KBM-7 (cell line): ENCODE results near the gene MRFAP1L1.

ENCODE experiments used
- DNase-seq: peaks from one replicate; pipeline ENCODE4 v3.0.0-alpha.2; 2015
- in situ Hi-C: fragments of 300-500 bp; cut with MboI; formaldehyde crosslinking; loops from 2 replicates; pipeline ENCODE4 v1.14.3; 2020; ENCODE audit warnings: low sequenced_read_pairs, low pct_unique_long_range_greater_than_20kb, mixed read lengths

MRFAP1L1 gene

DNA sequence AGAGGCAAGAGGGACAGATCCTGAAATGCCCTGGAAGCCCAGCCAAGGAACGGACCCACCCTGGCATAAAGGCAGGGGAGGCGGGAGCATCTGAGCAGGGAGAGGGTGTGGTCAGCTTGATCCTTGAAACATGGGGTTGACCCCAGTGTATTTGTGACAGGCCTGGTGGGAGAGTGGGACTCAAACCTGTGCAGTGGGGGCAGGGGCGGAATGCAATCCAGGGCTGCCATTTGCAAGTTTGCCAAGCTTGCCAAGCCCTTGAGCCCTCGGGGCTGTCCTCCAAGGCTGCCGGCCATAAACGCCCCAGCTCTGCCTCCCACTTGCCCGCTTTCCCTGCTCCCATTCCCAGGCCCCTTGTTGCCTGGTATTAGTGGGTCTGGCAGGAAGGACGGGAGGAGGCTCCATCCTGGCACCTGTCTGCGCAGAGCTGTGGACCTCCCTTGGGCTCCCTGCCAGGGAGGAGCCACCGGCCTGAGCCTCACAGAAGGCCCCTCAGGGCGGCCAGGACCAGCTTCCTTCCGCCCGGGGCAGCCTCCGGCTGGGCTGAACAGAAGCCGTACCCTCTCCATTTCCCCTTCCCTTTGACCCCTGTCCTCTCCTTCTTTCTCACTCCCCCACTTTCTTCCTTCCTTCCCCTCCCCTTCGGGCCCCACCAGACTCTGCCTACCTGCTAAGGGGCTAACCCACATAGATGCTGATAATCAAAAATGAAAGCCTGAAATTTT lies 15.3 kb downstream of the MRFAP1L1 start:
- DNase-seq = peak; percentile 54
- in situ Hi-C loops = no loop called here

- DNase-seq = no peak
- in situ Hi-C loops = no loop called here
These were observed 16.2 kb downstream of the MRFAP1L1 start, which contains the start of gene S100P for GRCh38 chr4:6693231-6694176. TSS of gene S100P (plus strand) at chr4:6693878. CDS start at chr4:6693933, 55 bp downstream.

DNA sequence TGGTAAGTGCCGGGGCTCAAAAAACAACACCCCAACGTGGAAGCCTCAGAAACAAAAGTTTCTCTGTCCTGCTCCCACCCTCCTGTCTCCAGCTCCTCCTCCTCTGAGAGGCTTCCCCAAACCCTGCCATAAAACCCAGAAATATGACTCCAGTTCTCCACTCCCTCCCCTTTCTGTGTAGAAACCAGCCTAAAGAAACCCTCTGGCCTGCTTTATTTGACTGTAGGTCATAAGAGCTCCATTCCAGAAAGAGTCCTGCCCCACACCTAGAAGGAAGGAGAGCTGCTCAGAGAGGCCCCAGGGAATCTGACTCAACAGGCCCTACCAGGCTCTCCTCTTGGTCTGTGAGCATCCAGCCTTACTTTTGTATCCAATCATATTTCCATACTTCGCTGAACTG lies 16.9 kb downstream of the MRFAP1L1 start:
- no peak for DNase-seq

GRCh38 chr4:6692379-6692778 lies 17.3 kb downstream of the MRFAP1L1 start:
- in situ Hi-C loops = no loop called here
- no peak for DNase-seq

More for the DNA sequence above, 16.9 kb downstream of the MRFAP1L1 start:
- in situ Hi-C loops = no loop called here

DNA sequence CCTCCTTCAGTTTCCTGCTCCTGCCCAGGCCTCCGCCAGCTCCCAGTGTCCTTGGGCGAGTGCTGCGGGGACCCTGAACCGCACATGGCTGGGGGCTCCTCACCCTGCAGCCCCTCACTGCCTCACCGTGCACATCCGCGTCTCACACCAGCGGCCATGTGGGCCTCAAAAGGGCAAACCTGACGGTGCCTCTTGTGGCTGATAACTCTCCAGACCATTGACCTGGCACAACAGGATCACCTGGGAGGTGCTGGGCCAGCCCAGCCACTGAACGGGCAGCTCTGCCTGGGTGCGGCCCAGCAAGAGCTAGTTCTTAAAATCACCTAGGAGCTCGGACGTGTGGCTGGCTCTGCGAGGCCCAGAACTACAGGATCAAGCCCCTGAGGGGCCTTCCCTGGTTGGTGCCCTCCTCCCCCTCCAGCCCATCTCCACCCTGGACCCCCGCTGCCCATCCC lies 20.1 kb downstream of the MRFAP1L1 start:
- in situ Hi-C loops = no loop called here
- DNase-seq = no peak

GRCh38 chr4:6688879-6689505 lies 20.7 kb downstream of the MRFAP1L1 start:
- DNase-seq = peak; percentile 85
- in situ Hi-C loops = no loop called here

DNA sequence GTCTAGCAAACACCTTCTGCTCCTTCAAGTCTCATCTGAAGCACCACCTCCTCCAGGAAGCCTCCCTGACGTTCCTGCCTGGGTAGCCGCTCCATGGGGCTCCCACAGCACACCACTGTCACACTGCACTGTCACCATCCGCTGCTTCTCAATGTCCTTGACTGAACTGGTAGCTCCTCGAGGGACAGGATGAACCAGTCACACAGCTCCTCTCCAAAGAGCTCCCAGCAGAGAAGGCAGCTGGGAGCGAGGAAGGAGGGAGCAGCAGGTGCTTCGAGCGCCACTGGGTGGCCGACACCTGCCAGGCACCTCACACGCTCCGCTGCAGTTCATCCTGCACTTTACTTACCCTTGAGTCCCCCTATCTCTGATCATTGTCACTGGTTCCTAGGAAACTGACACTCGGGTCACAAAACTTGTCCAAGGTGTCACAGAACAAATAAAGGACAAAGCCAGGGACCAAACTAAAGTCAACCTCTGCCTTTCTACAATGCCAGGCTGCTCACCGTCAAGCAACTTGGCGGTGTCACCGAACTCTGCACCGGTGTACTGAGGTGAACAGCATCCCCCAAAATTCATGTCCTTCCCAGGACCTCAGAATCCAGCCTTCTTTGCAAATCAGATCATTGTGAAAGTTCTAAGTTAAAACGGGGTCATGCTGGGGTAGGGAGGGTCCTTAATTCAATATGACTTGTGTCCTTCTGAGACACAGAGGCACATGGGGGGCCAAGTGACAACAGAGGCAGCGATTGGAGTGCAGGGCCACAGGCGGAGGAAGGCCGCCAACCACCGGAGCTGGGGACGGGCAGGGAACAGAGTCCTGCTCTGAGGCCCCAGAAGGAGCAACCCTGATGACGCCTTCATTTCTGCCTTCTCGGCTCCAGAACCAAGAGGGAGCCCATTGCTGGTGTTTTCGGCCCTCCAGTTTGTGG lies 21.5 kb downstream of the MRFAP1L1 start:
- no peak for DNase-seq
- in situ Hi-C loops = no loop called here

DNA sequence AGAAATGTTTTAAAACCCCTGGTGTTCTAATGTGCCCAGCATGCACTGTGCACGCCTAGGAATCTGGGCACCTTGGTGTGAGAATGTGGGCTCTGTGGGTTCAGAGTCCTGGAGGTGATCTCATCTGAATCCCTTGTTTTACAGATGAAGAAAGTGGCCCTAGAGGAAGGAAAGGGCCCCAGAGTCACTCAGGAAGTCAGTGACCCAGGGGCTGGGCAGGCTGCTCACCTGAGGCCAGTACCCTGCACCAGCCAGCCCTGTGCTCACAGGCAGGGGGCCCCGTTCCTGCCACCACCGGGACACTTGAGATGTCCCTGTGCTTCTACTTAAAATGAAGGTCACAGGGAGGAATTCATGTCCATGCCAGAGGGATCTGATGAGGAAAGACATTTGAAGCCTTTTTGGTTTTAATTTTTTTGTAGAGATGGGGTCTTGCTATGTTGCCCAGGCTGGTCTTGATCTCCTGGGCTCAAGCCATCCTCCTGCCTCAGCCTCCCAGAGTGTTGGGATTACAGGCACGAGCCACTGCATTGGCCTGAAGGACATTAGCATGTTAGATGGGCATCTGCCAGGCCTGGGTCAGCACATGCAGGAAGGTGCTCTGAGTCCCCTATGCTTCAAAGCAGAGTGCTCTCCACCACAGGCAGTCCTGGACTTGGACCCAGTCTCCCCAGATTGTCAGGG lies 23.4 kb downstream of the MRFAP1L1 start:
- DNase-seq = no peak
- in situ Hi-C loops = no loop called here

DNA sequence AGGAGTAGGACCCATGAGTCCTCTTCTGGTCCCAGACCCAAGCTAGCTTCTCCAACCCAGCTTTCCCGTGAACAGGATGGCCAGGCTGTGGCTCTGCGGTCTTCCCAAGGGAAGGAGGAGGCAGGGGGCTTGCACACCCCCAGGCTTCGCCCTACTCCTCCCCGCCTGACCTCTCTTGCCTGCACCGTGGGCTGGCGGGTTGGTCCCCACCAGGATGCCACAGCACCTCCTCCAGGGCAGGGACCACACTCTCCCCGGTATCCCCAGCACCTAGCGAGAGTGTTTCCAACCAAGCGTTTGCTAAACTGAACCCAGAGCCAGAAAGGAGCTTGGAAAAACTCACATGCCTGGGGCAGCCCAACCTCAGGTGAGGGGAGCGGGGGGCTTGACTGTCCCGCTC lies 25.0 kb downstream of the MRFAP1L1 start:
- in situ Hi-C loops = no loop called here
- DNase-seq = no peak

DNA sequence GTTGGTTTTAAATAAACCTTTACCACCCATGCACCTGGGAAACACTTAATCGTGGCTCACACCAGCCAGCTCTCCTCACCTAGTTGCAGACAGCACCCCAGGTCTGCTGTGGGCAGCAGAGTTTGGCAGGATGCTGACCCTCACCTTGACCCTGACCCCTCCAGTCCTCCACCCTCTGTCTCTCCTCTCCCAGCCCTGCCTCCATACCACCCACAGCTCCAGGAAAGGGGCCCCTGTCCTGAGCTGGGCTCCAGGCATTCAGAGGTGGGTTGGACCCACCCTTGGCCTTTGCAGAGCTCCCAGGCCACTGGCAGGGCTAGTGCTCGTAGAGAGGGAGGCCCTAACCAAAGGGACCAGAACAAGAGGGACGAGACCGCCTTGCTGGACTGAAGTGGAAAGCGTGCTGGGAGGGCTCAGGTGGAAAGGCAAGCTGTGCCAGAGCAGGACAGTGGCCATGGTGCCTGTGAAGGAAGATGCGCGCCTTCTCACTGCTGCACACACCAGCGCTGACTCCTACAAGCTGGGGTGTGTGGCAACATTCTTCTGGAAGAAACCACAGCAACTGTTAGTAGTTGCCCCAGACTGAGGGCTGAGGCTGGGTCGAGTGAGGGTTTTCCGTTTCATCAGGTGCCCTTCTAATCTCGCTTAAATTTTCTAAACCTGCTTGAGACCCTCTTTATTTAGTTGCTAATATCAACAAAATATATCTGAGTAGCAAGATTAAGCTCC lies 26.6 kb downstream of the MRFAP1L1 start:
- DNase-seq = no peak
- in situ Hi-C loops = no loop called here

- in situ Hi-C loops = no loop called here
These were observed 28.5 kb downstream of the MRFAP1L1 start for GRCh38 chr4:6681191-6681590.

DNA sequence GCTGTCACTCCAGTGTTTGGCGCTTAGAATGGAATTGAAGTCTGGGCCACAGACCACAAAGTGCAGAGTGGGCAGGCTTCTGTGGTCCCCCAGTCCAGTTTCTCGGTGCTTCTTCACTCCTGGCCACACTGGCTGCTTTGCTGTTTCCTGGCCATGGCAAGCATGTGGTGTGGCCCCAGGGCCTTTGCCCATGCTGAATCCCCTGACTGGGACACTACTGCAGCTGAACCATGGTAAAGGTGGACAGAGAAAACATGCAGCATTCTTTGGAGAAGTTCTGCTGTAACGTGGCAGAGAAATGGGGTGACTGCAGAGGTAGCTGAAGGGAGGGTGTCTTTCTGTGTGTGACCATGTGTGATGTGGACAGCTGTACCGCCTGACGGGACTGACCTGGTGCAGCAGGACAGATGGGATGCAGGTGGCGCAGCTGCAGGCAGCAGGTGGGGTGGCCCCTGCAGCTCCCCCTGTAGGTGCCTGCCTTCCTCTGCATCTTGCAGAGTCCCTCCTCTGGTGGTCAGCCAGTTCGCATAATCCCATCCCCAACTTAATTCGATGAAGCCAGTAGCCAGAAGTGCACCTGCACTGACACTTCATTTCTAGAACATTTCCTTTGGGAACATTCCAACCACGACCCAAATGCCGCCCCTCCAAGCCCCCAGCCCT lies 29.2 kb downstream of the MRFAP1L1 start:
- DNase-seq = no peak
- in situ Hi-C loops = no loop called here

More at GRCh38 chr4:6681191-6681590, 28.5 kb downstream of the MRFAP1L1 start:
- no peak for DNase-seq

GRCh38 chr4:6676722-6677558 lies 32.7 kb downstream of the MRFAP1L1 start:
- in situ Hi-C loops = no loop called here
- no peak for DNase-seq

- peak; percentile 61 for DNase-seq
- in situ Hi-C loops = no loop called here
These were observed 35.0 kb downstream of the MRFAP1L1 start for GRCh38 chr4:6674500-6675149.

- in situ Hi-C loops = no loop called here
- DNase-seq = peak; percentile 87
These were observed 35.8 kb downstream of the MRFAP1L1 start for GRCh38 chr4:6673660-6674499.
